Limb (tissue), 2 donors: ENCODE data around the gene GREB1L.

Experiments used
- DNase-seq, 2 donors: peaks; one replicate each; pipeline ENCODE4 v3.0.0-alpha.2; 2016; ENCODE audit errors: extremely low spot score in 2 of 2

The GREB1L gene

GRCh38 chr18:21557607-21558253, 315.7 kb downstream of the GREB1L start:
- no peak for DNase-seq

- DNase-seq: no peak
These were observed 317.2 kb downstream of the GREB1L start for GRCh38 chr18:21559195-21559594.

- peak in 1 of 2 donors; percentile 8 for DNase-seq
These were observed 329.7 kb downstream of the GREB1L start for GRCh38 chr18:21571772-21572171.
